Measurements from ENCODE around the gene GRID1. TPM values are rescaled to one million over a fixed set of nuclear protein-coding genes. Genes with fewer than 3 reads are reported as not detected.

The GRID1 gene
- total RNA-seq, result 0.12 and 0.34 TPM in 2 replicates

DNA sequence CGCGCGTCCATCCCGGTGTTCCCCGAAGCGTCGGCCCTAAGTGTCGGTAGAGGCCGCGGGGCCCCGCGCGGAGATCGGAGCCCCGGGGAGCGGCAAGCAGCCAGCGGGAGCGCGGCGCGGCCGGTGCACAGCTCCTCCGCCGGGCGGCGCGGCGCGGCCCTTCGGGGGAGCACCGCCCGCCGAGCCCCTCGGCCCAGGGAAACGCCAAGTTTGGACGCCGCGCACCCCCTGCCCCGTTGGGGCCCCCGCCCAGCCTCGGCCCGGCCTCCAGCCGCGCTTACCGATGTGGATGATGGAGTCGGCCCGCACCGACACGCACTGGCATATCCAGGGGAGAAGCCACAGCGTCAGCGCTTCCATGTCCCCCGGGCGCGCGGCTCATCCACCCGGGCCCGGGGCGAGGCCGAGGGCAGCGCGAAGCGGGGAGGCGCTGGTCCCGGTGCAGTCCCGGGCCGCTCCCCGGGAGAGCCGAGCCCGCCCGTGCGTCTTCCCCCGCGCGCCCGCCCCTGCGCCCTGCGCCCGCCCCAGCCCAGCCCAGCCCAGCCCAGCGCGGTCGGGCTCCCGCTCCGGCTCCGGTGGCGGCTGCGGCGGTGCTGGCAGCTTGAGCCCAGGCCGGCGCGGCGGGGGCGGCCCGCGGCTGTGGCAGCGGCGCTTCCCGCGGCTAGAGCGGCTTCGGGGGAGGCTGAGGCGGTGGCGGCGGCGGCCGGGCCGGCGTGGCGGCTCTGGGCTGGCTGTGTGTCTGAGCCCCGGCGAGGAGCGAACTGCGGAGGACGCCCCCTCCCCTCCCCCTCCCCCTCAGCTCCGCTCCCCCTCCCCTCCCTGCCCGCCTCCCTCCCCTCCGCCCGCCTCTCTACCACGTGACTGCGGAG lies at the start of gene GRID1:
GRID1 (minus strand) TSS at position 763 of the 869 bp plus-strand sequence.
- no peak for DNase-seq (ENCODE audit: extremely low read depth, low read depth, low spot score)

DNA sequence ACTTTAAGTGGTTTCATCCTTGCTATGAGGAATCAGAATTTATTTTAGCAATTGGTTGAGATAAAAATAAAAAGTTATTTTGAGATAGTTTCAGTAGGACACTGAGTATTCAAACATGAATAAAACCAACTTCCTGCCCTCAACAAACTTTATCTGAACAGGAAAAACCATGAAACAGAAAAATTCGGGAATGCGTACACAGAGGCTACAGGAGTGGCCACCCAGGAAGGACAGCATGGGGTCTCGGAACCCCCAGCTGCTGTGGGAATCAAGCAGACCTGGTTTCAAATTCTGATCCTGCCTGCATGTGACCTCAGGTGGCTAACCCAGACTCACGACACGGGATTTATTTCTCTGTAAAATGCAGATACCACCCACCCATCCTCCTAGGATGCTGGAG lies 49.0 kb upstream of the GRID1 start:
- DNase-seq (ENCODE audit: extremely low read depth, low read depth, low spot score), result no peak

DNA sequence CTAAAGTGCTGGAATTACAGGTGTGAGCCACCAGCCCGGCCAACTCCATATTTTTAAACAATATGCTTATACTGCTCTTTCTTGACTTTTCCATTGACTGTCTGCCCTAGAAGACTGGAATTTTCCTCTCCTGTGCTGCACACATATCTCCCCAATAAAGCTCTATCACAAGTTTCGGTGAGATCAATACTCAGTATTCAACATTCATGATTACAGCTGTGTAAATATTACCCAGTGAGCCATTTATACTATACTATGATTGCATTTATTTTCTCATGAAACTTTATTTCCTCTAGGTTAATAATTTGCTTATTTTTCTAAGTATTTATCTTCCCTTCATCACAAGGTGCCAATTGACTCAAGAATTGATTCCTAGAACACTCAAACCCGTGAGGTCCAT lies 48.5 kb upstream of the GRID1 start:
- no peak for DNase-seq (ENCODE audit: extremely low read depth, low read depth, low spot score)

DNA sequence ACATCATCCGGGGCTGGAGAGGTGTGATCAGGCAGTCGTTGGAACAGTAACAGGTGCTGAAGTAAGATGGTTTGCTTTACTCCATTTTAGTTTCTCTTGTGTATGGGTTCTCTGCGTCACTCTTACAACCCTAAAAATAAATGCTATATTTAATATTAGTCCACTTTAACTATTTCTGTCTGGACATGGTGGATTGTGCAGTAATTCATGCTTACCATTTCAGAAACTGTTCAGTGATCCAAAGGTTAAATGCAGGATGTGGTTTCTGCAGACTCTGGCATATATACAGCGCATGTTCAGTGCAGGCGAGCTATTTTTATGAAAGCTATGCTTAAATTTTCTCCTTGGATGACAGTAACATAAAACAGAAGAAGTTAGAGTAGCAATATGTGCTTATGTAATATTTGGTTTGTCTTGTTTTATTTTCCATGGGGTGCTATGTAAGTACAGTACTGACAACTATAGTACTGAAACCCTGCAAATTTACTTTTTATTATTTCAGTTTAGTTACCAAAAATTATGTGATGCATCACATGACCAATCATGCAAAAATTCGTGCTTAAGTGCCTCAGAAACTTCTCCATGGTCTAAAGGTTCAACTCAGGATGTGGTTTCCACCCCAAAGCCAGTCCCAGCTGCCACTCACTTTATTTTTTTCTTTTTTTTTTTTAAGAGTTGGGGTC lies 46.6 kb upstream of the GRID1 start:
- no peak for DNase-seq (ENCODE audit: extremely low read depth, low read depth, low spot score)

DNA sequence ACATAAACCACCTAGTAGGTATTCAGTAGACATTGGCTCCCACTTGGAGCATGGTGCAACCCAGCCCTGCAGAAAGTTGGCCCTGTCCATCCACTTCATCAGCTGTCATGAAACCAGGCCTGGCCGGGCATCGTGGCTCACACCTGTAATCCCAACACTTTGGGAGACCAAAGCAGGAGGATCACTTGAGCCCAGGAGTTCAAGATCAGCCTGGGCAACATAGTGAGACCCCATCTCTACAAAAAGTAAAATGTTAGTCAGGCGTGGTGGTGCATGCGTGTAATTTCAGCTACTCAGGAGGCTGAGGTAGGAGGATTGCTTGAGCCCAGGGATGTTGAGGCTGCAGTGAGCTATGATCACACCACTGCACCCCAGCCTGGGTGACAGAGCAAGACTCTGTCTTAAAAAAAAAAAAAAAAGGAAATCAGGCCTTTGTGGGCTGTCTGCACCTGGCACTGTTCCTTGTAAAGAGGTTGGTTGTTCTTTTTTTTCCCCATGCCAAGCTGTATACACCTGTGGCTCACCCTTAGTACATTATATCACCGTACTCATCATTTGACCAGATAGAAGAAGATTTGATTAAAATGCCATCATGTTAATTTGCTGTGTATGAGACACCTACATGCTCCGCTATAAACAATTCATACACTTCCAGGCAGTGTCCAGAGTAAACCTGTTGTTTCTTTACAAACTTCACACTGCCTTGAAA lies 45.4 kb upstream of the GRID1 start:
- DNase-seq (ENCODE audit: extremely low read depth, low read depth, low spot score), result no peak

DNA sequence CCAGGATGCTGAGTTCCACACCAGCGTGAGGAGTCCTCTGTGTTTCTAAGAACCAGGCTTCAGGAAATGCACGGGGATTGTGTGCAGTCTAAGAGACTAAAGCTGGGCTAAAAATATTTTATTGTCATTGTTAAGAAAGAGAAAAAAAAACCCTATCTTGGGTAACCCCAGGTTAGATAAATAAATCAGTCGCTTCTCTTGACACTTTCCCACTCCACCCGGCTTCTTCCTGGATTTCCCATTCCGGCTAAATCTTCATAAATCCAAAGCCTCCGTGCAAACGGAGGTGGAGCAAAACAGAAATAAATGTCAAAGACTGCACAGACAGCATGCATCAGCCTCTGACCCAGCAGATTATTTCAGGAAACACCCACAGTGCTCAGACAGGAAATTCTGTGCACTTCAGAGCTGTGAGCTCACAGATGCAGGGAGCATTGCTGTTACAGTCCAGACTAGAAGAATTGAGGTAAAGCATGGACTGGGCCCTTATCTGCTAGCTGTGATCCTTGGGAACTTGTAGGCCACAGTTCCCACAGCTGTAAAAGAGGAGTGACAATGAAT lies 44.8 kb upstream of the GRID1 start:
- DNase-seq (ENCODE audit: extremely low read depth, low read depth, low spot score), result no peak

DNA sequence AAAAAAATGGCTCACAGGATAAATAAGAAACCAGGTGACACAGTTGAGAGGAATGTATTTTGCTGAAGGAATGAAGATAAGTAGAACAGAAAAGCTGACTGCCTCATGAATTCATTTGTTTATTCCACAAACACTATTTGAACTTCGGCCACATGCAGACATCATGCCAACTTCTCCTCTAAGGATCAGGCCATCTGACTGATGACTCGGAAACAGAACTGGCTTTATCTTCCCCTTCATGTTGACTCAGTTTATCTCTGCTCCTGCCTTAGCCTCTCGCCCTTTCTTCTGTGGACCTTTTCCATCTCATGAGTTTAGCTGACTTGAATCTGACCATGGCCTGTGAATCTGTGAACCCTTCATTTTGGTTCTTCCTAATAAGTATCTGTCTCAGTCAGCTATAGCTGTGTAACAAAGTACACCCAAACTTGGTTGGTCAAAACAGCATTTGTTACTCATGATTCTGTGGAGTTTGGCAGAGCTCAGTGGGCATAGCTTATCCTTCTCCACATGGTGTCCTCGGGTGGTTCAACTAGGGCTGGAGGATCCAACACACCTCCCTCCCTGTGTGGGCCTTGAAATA lies 44.0 kb upstream of the GRID1 start:
- DNase-seq (ENCODE audit: extremely low read depth, low read depth, low spot score), result no peak

DNA sequence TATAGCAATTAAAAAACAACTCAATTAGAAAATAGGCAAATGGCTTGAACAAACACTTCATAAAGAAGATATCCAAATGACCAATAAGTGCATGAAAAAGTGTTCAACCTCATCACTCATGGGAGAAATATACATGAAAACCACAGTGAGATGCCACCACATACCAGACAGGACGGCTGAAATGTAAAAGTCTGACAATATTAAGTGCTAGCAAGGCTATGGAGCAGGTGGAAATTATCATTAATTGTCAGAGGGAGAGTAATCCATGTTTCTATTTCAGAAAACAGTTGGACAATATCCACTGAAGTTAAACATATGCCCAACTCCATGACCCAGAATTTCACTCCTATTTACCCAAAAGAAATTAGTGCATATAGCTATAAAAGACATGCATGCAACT lies 42.6 kb upstream of the GRID1 start:
- no peak for DNase-seq (ENCODE audit: extremely low read depth, low read depth, low spot score)

DNA sequence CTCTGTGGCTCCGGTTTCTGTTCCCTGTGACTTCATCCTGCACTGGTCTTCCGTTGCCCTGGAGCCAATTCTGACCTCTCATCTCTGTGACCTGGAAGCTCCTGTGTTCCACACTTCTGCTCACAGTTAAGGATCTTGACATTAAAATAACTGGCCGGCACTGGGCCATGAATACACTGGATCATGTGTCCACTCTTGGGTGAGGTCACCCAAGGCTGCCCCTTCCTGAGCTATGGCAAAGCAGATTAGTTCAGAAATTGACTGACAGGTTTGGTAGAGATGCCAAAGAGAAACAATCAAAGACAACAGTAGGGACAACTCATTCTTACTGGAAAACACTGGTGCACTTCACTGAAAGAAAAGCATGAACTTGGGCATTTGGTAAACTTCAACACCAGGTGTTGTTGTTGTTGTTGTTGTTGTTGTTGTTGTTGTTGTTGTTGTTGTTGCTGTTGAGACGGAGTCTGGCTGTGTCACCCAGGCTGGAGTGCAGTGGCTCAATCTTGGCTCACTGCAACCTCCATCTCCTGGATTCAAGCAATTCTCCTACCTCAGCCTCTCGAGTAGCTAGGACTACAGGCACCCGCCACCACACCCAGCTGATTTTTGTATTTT lies 36.7 kb upstream of the GRID1 start:
- DNase-seq (ENCODE audit: extremely low read depth, low read depth, low spot score), result no peak

DNA sequence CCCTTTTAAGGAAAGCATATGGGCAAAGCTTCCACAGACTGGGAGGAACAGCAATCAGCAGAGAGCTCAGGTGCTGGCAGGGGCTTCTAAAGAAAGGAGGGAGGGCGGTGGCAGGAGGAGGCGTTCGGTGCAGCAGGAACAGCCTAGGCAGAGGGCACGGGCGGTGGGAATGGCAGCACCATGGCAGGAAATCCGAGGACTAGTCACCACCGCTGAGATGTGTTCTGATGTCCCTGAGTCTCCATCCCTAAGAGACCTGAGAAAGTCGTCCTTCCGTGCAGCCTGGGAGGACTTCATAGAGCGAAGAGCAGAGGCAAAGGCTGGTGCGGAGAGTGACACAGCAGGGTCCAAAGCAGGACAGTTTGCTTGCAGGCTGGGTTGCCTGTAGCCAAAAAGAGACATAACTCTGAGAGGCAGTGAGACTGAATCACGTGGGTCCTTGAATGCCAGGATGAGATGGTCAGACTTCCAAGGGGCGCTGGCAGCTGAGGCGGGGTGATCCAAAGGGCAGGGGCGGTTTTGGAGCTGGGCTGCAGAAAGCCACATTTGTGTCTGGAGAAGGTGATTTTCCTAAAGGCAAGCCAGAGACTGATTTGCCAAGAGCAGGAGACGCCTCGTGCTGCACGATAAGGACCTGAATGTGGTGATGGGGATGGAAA lies 35.8 kb upstream of the GRID1 start:
- DNase-seq (ENCODE audit: extremely low read depth, low read depth, low spot score), result no peak

DNA sequence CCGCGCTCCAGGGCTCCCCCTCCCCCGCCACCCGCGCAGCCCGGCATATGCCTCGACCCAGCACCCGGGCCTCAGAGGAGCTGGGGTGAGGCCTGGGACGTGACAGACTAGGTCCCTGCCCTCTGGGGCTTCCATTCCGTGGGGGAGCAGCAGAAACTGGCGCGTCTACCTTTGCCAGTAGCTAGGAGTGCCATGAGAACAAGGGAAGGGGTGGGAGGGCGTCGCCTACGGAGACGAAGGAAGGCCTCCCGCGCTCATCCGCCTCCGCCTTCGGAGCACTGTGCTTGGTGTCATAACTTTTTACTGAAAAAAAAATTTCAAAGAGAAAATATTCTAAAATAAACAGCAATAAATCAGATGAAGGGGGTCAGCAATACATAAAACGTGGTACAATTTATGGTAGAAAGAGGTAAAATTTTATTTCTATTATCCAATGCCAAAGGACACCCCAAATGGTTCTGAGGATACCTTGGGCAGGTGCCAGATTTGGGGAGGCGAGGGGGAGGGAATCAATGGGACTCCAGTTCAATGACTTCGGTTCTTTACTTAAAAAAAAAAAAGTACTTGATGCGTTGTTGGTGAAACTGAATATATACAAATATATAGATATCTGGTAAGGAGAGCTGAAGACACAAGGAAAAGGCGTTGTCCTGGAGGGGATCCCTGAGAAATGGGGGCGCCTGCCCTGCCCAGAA lies 35.1 kb upstream of the GRID1 start:
- no peak for DNase-seq (ENCODE audit: extremely low read depth, low read depth, low spot score)

DNA sequence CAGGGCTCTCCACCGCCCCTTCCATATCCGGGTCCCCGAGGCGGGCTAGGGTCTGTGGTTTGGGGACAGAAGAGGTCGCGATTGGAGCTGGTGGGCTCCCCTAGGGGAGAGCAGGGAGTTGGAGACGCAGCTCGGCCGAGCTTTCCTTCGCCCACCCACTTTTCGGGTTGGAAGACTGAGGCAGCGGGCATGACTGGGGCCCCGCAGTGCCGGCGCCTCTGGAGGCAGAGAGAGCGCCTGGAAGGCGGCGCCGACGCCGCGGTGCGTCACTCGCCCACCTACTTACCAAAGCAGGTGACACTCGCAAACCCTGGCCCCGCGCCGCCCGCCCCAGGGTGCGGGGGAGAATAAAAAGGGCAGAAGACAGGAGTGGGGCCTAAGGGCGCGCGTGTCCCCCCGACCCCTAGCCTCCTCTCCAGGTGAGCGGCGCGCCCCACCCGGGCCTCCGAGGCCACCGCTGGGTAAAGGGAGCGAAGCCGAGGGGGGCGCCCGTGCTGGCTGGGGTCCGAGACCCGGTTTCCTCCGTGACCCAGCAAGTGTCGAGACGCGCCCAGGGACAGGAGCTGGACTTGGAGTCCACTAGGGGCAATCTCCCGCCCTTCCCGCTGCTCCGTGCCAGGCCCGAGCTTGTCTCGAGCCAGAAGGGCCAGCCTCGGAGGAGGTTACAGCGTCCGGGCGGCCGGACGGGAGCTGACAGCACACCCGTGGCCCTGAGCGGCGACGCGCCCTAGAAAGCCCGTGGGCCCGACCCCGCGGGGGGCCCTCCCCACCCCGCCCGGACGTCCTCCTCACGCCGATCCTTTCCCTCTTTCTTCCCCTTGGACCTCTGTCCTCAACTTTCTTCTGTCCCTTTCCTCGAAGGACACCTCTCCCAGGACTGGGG lies 34.4 kb upstream of the GRID1 start:
- no peak for DNase-seq (ENCODE audit: extremely low read depth, low read depth, low spot score)

DNA sequence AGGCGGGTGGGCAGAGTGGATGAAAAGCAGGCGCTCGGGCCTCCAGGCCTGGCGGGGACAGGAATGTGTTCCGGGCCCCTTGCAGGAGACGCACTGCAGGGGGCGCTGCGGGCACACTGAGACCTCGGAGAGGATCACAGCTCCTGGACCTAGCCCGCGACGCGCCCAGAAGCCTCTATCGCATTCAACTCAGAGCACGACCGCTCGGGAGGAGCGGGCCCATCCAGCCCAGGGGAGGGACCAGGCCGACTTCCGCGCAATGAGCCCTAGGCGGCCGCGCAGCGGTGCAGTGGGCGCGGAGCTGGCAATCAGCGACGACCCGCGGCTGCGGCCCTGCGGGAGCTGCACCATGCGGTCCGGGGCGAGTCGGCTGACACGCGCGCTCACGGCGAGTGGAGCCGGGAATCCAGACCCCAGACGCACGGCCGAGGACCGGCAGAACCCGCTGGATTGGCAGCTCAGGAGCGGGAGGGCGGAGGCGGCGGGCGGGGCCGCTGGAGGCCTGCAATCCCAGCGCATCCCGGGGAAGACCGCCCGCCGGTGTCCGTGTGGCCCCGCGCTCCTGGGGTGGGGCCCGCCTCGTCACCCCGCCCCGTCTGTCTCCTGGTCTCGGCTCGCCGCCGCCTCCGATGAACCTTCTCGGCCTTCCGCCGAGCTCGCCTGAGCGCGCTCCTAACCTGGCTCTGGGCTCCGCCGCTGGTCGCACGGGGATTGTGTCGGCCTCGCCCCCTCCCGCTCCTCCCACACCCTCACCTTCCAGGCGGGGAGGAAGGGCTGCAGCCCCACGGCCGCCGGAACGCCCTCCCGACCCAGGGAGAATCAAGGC lies 33.5 kb upstream of the GRID1 start:
- peak; percentile 39 for DNase-seq (ENCODE audit: extremely low read depth, low read depth, low spot score)

DNA sequence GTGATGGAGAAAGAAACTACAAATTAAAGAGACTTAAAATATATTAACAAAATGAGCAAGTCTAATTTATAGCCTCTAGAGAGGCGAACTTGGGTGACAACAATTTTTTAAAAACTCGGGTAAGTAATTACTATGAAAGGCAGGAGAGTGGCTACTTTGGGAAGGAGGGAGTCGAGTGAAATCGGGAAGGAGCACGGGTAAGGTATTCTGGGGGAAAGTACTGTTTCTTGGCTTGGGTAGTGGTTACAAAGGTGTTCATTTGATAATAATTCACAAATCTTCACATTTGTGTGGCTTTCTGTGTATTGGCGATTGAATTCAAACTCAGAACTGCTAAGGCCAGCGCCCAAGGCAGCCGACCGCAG lies 32.9 kb upstream of the GRID1 start:
- no peak for DNase-seq (ENCODE audit: extremely low read depth, low read depth, low spot score)

DNA sequence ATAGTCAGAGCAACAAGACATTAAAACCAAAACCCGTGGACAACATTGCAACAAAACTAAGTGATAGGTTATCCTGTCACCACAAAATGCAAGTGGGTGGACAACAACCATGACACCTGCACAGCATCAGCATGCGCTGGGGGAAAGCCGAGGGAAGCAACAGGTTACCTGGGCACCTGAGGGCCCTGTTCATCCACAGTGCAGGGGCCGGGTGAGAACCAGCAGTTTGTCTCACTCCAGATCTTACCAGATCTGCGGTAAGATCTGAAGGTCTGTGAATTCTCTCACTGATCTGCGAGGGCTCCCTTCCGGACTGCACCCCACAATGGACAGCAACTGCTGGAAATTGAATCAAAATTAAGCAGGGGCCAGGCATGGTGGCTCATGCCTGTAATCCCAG lies 30.5 kb upstream of the GRID1 start:
- no peak for DNase-seq (ENCODE audit: extremely low read depth, low read depth, low spot score)

DNA sequence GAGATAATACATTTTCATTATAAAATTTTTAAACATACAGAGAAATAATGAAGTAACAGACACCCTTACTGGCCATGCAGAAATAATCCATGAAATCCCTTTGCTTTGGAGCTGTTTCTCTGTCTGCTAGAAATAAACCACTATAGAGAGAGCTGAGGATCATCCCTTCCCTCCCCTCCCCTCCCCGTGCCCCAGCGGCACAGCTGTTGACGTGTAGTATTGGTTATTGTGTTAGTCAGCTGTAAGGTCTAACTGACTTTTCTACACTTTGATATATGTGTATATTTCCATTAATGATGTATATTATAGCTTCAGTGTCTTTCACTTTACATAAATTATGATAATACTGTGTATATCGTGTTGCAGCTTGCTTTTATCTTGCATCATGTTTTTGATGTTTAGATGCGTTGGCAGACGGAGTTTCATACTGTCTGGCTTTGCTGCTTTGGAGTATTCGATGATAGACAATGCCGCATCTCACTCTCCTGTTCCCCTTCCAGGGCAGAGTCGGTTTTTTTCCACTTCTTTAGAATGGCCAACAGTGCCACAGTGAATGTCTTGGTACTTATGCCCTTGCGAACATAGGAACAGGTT lies 27.4 kb upstream of the GRID1 start:
- no peak for DNase-seq (ENCODE audit: extremely low read depth, low read depth, low spot score)

DNA sequence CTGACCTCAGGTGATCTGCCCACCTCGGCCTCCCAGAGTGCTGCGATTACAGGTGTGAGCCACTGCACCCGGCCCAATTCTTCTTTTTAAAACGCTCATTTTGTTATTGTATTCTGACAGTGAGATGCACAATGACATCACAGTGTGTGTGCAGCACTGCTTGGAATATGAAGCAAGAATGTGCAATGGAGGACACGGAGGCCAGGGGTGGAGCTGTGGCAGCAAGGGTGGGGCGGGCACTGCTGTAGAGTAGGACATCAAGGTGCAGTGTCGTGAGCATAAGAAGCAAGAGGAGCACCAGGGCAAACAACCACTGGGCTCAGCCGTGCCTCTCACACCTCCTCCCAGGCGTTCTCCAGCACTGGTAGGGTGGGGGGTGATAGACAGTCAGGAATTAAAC lies 26.8 kb upstream of the GRID1 start:
- no peak for DNase-seq (ENCODE audit: extremely low read depth, low read depth, low spot score)

Data from glomerular endothelial cell (primary cell).